ENCODE data around the gene NUCB2.
"Not testable (repeated sequence)": the region's sequence is repeated elsewhere in the genome, so short reads cannot be mapped to it uniquely, and the experiment has no call there.

Gene NUCB2

GRCh38 chr11:17276236-17277023 is at the start of gene NUCB2:
Gene NUCB2 (plus strand): TSS chr11:17276739. CDS start chr11:17295324, 18,585 bp downstream.
- intact Hi-C loops (cut with DNase I): loop anchor here (5.0 to 10.0 kb wide), 2 partner anchors 62 to 76 kb away; partner anchors contain the start of gene NCR3LG1
- peak; percentile 95 to 100 (median 99) for DNase-seq

- DNase-seq; intact Hi-C loops (cut with DNase I): not testable (repeated sequence)
These were observed 48.2 kb upstream of the NUCB2 start for GRCh38 chr11:17228186-17228925.

- intact Hi-C loops (cut with DNase I): loop anchor here (10.0 kb wide), 2 partner anchors 125 to 275 kb away; partner anchors contain the start of gene NCR3LG1
- DNase-seq: no peak
These were observed 46.9 kb upstream of the NUCB2 start for GRCh38 chr11:17229481-17230152.

DNA sequence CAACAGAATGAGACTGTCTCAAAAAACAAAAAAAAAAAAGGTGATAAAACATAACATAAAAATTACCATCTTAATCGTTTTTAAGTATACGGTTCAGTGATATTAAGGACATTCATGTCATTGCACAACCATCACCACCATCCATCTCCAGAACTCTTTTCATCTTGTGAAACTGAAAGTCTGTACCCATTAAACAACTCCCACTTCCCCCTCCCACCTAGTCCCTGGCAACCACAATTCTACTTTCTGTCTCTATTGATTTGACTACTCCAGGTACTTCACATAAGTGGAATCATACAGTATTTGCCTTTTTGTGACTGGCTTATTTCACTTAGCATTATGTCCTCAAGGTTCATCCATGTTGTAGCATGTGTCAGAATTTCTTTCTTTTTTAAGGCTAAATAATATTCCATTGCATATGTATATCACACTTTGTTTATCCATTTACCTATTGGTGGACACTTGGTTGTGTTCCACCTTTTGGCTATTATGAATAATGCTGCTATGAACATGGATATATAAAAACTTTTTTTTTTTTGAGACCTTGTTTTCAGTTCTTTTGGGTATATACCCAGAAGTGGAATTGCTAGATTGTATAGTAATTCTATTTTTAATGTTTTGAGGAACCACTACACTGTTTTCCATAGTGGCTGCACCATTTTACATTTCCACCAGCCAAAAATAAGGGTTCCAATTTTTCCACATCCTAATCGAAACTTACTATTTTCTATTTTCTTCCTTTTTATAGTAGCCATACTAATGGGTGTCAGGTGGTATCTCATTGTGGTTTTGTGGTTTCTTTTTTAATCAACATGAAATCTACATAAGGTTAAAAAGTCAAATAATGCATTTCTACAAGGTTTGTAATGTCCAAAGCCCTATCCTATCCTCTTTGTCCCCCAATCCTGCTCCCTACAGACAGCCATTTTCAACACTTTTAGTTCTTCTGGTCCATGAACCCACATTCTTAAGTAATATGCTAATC is 45.4 kb upstream of the NUCB2 start:
- intact Hi-C loops (cut with DNase I): loop anchor here (10.0 kb wide), 2 partner anchors 124 to 274 kb away; partner anchors contain the start of gene NCR3LG1
- no peak for DNase-seq

GRCh38 chr11:17233101-17233500 is 43.4 kb upstream of the NUCB2 start:
- intact Hi-C loops (cut with DNase I): loop anchor here (10.0 kb wide), 2 partner anchors 122 to 272 kb away; partner anchors contain the start of gene NCR3LG1
- DNase-seq: no peak

DNA sequence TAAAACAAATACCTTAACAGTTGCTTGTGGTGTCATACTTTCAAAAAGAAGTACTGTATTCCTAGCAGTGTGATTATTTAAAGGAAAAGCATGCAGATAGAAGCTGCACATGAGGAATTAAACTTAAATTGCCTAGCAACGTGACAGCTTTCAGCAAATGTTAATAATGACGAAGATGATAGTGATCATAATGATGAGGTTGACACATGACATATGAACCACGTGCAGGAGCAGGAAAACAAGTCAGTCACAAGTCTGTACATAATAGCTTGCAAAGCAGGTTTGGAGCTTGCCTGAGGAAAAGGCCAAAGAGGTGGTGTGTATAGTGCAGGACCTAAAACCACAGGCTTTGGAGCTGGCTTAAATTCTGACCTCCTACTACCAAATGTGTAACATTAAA is 38.2 kb upstream of the NUCB2 start:
- DNase-seq: no peak
- intact Hi-C loops (cut with DNase I): loop anchor here (10.0 kb wide), 2 partner anchors 116 to 266 kb away; partner anchors contain the start of gene NCR3LG1

- intact Hi-C loops (cut with DNase I): loop anchor here (10.0 kb wide), 2 partner anchors 115 to 265 kb away; partner anchors contain the start of gene NCR3LG1
- DNase-seq: not testable (repeated sequence)
These were observed 36.6 kb upstream of the NUCB2 start for GRCh38 chr11:17239927-17240326.

- intact Hi-C loops (cut with DNase I): no loop called here
- no peak for DNase-seq
These were observed 35.8 kb upstream of the NUCB2 start for GRCh38 chr11:17240780-17241179.

- intact Hi-C loops (cut with DNase I); DNase-seq: not testable (repeated sequence)
These were observed 33.6 kb upstream of the NUCB2 start for GRCh38 chr11:17242954-17243353.

DNA sequence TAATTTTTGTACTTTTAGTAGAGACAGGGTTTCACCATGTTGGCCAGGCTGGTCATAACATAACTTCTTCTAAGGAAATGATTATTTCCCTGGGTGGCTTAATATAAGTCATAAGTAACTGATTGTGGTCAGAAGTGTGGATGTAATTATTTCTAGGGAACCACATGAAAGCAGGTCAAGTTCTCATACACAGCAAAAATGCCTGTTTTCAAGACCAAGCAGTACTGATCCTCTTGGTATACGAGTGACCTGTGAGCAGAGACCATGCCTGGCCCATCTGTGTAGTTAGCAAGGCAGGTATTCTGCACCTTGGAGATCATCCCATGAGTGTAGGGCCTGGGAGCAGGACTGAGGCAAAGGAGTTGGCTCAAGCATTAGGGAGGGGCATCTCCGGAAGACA is 32.5 kb upstream of the NUCB2 start:
- intact Hi-C loops (cut with DNase I): no loop called here
- no peak for DNase-seq

GRCh38 chr11:17250561-17251350 is 25.8 kb upstream of the NUCB2 start:
- DNase-seq: no peak
- intact Hi-C loops (cut with DNase I): no loop called here

DNA sequence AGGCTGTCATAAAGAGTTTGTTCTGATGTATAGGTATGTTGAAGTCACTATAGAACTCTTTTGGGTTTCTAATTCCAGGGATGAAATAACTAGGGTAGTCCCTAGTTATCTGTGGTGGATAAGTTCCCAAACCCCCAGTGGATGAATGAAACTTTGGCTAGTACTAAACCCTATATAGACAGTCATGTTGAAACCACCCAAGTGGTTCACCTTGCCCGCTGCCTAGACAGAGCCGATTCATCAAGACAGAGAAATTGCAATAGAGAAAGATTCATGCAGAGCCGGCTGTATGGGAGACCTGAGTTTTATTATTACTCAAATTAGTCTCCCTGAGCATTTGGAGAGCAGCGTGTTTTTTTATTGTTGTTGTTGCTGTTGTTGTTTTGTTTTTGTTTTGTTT is 23.8 kb upstream of the NUCB2 start:
- DNase-seq: no peak
- intact Hi-C loops (cut with DNase I): no loop called here

- no peak for DNase-seq
- intact Hi-C loops (cut with DNase I): no loop called here
These were observed 20.0 kb upstream of the NUCB2 start for GRCh38 chr11:17256512-17256911.

GRCh38 chr11:17257196-17257595 is 19.3 kb upstream of the NUCB2 start:
- DNase-seq: no peak
- intact Hi-C loops (cut with DNase I): no loop called here

DNA sequence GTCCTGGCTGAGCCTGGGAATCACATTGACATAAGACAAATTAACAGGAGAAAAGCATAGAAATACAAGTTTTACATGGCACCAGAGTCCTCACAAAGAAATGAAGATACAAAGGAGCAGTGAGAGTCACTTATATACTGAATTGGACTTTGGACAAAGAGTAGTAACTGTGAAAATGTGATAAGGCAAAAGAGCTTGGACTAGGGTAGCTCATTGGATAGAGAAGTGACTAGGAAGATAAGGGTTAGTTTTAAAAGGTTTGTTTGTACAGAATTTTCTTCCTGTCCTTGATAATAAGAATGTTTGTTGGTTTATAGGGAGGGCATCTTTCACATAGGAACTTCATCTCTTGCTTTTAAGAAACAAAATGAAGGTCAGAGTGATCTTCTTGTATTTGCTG is 17.9 kb upstream of the NUCB2 start:
- no peak for DNase-seq
- intact Hi-C loops (cut with DNase I): no loop called here

- intact Hi-C loops (cut with DNase I): no loop called here
- DNase-seq: no peak
These were observed 17.0 kb upstream of the NUCB2 start for GRCh38 chr11:17259519-17259918.

- intact Hi-C loops (cut with DNase I): no loop called here
- DNase-seq: no peak
These were observed 16.5 kb upstream of the NUCB2 start for GRCh38 chr11:17260020-17260419.

DNA sequence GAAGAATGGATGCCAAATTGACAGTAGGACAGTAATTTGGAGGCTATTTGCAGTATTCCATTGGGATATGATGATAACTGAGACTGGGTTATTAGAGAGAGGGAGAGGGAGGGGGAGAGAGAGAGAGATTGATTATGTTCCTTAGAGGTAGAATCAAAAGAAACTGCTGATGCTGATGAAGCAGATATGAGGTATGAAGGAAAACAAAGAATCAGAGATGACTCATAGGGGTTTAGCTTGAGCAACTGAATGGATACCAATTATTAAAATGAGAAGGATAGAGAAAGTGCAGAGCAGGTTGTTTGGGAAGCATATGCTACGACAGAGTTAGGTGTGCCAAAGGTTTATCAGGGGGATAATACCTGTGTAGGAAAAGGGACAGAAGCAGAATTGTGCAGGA is 12.8 kb upstream of the NUCB2 start:
- DNase-seq: no peak
- intact Hi-C loops (cut with DNase I): no loop called here

GRCh38 chr11:17266781-17267180 is 9.8 kb upstream of the NUCB2 start:
- DNase-seq: no peak
- intact Hi-C loops (cut with DNase I): no loop called here
